GM18505 (cell line): ENCODE data around the gene TCF4.

ENCODE experiments used
- ATAC-seq: cut with Tn5 transposase; IDR thresholded peaks from one replicate; pipeline ENCODE4 v1.9.1; 2021; ENCODE audit not compliant: unreplicated experiment
- POLR2A ChIP-seq: IDR thresholded peaks from 4 replicates; pipeline ENCODE4 v1.6.1; 2011; ENCODE audit warnings: borderline replicate concordance; ENCODE audit not compliant: insufficient read depth, insufficient read length; ENCODE audit errors: extremely low read depth

TCF4 gene

GRCh38 chr18:55592572-55592971, 4.6 kb upstream of the TCF4 start:
- no peak for TF ChIP-seq POLR2A
- no peak for ATAC-seq

- no peak for TF ChIP-seq POLR2A
- ATAC-seq, result no peak
Observed at GRCh38 chr18:55592106-55592505, 4.1 kb upstream of the TCF4 start.

- ATAC-seq, result peak; percentile 78
- TF ChIP-seq POLR2A, result peak; percentile 45
Observed at GRCh38 chr18:55589625-55590291, 1.8 kb upstream of the TCF4 start.

GRCh38 chr18:55588870-55589595, 1.0 kb upstream of the TCF4 start:
- ATAC-seq, result no peak
- no peak for TF ChIP-seq POLR2A

- no peak for TF ChIP-seq POLR2A
- no peak for ATAC-seq
Observed at GRCh38 chr18:55587418-55588110, 428 bp downstream of the TCF4 start.

GRCh38 chr18:55585920-55586561, 2.0 kb downstream of the TCF4 start:
- no peak for TF ChIP-seq POLR2A
- no peak for ATAC-seq

- TF ChIP-seq POLR2A, result no peak
- ATAC-seq, result no peak
Observed at GRCh38 chr18:55585065-55585919, 2.7 kb downstream of the TCF4 start.

GRCh38 chr18:55584201-55584600, 3.8 kb downstream of the TCF4 start:
- no peak for TF ChIP-seq POLR2A
- no peak for ATAC-seq

GRCh38 chr18:55582325-55582724, 5.7 kb downstream of the TCF4 start:
- TF ChIP-seq POLR2A, result no peak
- no peak for ATAC-seq

GRCh38 chr18:55579501-55580270, 8.3 kb downstream of the TCF4 start:
- ATAC-seq, result no peak
- no peak for TF ChIP-seq POLR2A

GRCh38 chr18:55577812-55578539, 10.0 kb downstream of the TCF4 start:
- TF ChIP-seq POLR2A, result no peak
- ATAC-seq, result no peak

- no peak for ATAC-seq
- no peak for TF ChIP-seq POLR2A
Observed at GRCh38 chr18:55576001-55576400, 12.0 kb downstream of the TCF4 start.

GRCh38 chr18:55575066-55575465, 12.9 kb downstream of the TCF4 start:
- no peak for ATAC-seq
- no peak for TF ChIP-seq POLR2A
